ENCODE data around the gene GRIN2A.

DNA sequence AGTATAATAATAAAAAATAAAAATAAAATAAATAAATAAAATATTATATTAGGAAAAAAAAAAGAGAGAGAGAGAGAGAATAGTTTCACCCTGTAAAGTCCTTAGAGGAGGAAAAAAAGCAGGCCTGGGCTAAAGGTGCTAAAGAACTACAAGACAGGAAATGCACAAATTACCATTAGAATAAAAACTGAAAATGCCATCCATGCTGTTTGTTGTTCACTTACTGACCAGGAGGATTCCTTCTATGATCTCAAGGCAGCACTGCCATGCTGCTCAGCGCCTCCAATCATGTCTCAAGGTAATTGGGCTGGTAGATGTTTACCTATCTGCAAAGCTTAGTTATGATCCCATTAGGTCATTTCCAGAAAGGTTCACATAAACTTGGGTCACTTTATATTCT is 201.2 kb downstream of the GRIN2A start:
- TF ChIP-seq YY1 (IDR thresholded peaks at IDR 0.05; ENCODE audit: insufficient read depth, insufficient read length), result no peak
- TF ChIP-seq ZNF274 (IDR thresholded peaks at IDR 0.05; ENCODE audit: low read depth, low read length), result no peak

All from NT2/D1 (cell line).